Measurements from ENCODE around the gene SCN1B.

The SCN1B gene

GRCh38 chr19:35018379-35018778 lies 11.9 kb upstream of the SCN1B start:
- no peak overlapping the region for H3K4me3 ChIP-seq (ENCODE audit: low read depth, low read length)
- in situ Hi-C loops (cut with HindIII; ENCODE audit: low sequenced_read_pairs): no loop called here
- DNase-seq (ENCODE audit: low read depth, low spot score): no peak
- TF ChIP-seq CTCF (IDR thresholded peaks at IDR 0.05; ENCODE audit: low read depth, low read length): no peak

- in situ Hi-C loops (cut with HindIII; ENCODE audit: low sequenced_read_pairs): no loop called here
- no peak for DNase-seq (ENCODE audit: low read depth, low spot score)
- TF ChIP-seq CTCF (IDR thresholded peaks at IDR 0.05; ENCODE audit: low read depth, low read length): no peak
- no peak overlapping the region for H3K4me3 ChIP-seq (ENCODE audit: low read depth, low read length)
Measured at GRCh38 chr19:35019144-35019543, 11.1 kb upstream of the SCN1B start.

GRCh38 chr19:35021016-35021415 lies 9.3 kb upstream of the SCN1B start:
- in situ Hi-C loops (cut with HindIII; ENCODE audit: low sequenced_read_pairs): no loop called here
- H3K4me3 ChIP-seq (ENCODE audit: low read depth, low read length): no peak overlapping the region
- DNase-seq (ENCODE audit: low read depth, low spot score): no peak
- no peak for TF ChIP-seq CTCF (IDR thresholded peaks at IDR 0.05; ENCODE audit: low read depth, low read length)

- TF ChIP-seq CTCF (IDR thresholded peaks at IDR 0.05; ENCODE audit: low read depth, low read length): no peak
- H3K4me3 ChIP-seq (ENCODE audit: low read depth, low read length): no peak overlapping the region
- in situ Hi-C loops (cut with HindIII; ENCODE audit: low sequenced_read_pairs): no loop called here
- no peak for DNase-seq (ENCODE audit: low read depth, low spot score)
Measured at GRCh38 chr19:35021596-35021995, 8.7 kb upstream of the SCN1B start.

GRCh38 chr19:35022460-35022859 lies 7.8 kb upstream of the SCN1B start:
- in situ Hi-C loops (cut with HindIII; ENCODE audit: low sequenced_read_pairs): no loop called here
- no peak for DNase-seq (ENCODE audit: low read depth, low spot score)
- TF ChIP-seq CTCF (IDR thresholded peaks at IDR 0.05; ENCODE audit: low read depth, low read length): no peak
- H3K4me3 ChIP-seq (ENCODE audit: low read depth, low read length): no peak overlapping the region

- no peak for TF ChIP-seq CTCF (IDR thresholded peaks at IDR 0.05; ENCODE audit: low read depth, low read length)
- DNase-seq (ENCODE audit: low read depth, low spot score): no peak
- no peak overlapping the region for H3K4me3 ChIP-seq (ENCODE audit: low read depth, low read length)
Measured at GRCh38 chr19:35023428-35023827, 6.8 kb upstream of the SCN1B start.

GRCh38 chr19:35024095-35024494 lies 6.2 kb upstream of the SCN1B start:
- H3K4me3 ChIP-seq (ENCODE audit: low read depth, low read length): no peak overlapping the region
- DNase-seq (ENCODE audit: low read depth, low spot score): no peak
- TF ChIP-seq CTCF (IDR thresholded peaks at IDR 0.05; ENCODE audit: low read depth, low read length): no peak
- in situ Hi-C loops (cut with HindIII; ENCODE audit: low sequenced_read_pairs): no loop called here

More at GRCh38 chr19:35023428-35023827, 6.8 kb upstream of the SCN1B start:
- in situ Hi-C loops (cut with HindIII; ENCODE audit: low sequenced_read_pairs): no loop called here

Measured in astrocyte of the spinal cord (primary cell).